Stimulated activated naive CD4-positive, alpha-beta T cell (primary cell): Measurements from ENCODE around the gene EARS2.
"Not testable (repeated sequence)": the region's sequence is repeated elsewhere in the genome, so short reads cannot be mapped to it uniquely, and the experiment has no call there.

ENCODE experiments used
- DNase-seq, 6 experiments: peaks; one replicate each; lab custom pipeline; 2025; lab: John Stamatoyannopoulos, UW

EARS2 gene

DNA sequence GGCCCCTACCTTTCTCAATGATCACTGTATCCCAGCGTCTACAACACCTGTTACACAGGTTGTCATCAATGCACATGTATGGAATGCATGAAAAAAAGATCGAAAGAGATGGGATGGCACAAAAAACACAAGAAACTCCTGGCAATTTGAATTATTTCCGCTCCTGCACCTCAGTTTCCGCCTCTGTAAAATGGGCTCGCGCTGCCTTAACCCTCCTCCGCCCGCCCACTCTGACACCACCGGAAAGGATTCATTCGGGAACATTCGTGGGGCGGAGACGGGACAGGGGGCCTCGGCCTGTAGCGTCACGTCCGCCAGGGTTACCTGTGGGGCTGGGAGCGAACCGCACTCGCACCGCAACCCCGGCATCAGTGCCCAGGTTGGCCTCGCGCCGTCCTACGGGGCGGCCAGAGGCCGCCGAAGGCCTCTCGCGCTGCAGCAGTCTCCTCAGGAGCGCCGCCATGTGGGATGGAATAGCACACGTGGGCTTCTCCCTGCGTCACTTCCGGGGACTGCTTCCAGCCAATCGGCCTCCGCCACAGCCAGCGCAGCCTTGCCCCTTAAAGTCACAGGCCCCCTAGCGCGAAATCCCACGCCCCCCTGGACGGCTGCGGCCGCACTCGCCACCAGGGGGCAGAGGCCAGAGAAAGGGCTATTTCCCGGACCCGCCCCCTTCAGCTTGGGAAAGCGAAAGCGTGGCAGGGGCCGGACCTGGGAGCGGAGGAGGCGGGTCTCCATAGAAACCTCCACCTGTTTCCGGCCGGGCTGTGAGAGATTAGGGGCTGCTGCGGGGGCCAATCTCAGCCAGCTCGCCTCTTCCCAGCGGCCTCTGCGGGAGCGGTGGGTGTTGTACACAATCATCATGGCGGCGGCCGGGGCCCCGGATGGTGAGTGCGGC, at the start of gene EARS2, which contains the start of gene UBFD1:
Gene EARS2 (minus strand): TSS at position 470 of the 898 bp plus-strand sequence. CDS start 7 bp downstream, at position 463.
Gene UBFD1 (plus strand): TSS at position 847 of the 898 bp plus-strand sequence. CDS start 16 bp downstream, at position 863.
- DNase-seq = peak; percentile 93 to 99 (median 98)

DNA sequence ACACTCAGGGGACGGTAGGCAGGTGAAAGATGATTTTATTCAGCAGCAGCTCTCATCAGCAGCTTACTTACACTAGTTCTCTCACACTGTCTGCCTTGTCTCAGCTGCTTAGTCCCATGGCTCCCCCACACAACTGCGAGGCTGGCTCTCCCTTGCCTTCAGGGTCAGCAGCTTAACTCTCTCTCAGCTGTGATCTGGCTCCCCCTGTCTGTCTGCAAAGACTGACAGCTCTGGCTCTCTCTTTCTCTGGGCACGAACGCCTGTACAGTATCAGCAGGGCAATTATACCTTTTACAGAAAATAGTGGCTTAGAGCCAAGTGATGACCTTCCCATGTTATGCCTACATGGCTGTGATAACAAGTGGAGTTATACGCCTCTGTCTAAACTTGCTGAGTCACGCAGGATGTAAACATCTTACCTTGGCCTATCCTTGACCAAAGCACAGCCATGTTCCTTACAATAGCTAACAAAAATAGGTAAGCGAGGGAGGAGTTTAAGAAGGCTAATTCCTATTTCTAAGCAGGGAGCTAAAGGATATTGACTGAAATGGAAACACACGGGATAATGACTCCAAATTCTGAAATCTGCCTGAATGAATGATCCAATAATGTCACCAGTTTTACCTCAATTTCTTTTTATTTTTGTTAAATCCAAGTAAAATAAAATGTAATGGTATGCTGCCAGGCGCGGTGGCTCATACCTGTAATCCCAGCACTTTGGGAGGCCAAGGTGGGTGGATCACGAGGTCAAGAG, 40.0 kb upstream of the EARS2 start:
- DNase-seq = peak in 1 of 6 experiments; percentile 1

DNA sequence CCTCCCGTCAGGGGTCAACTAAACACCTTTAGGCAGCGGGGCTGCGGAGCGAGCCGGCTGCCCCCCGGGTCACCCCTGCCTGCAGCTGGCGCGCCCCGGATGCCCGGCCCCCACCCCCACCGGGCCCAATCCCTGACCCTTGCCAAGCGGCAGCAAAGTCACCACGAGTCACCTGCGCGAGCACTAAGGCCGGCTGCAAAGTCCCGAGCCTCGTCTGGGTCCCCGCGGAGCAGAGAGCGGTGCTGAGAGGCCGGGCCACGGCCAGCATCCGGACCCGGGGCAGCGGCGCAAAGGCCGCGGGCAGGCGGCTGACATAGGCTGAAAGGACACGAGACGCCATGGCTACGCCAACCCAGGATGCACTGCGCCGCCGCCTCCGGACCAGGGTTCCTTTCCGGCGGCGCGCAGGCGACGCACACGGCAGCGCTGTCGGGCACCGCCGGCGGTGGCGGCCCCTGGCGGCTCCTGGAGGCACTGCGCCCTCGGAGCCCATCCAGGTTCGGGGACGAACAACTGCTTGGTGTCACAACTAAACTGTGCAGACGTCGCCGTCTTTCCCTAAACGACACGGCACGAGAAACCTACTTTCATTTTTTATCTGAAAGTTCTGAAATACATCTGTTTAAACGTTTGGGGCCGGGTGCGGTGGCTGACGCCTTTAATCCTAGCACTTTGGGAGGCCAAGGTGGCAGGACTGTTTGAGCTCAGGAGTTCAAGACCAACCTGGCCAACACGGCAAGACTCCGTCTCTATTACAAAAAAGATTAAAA, 39.0 kb upstream of the EARS2 start, which contains the start of gene NDUFAB1:
Gene NDUFAB1 (minus strand): TSS at position 366 of the 770 bp plus-strand sequence. CDS start 26 bp downstream, at position 340.
- peak; percentile 78 to 90 (median 86) for DNase-seq

DNA sequence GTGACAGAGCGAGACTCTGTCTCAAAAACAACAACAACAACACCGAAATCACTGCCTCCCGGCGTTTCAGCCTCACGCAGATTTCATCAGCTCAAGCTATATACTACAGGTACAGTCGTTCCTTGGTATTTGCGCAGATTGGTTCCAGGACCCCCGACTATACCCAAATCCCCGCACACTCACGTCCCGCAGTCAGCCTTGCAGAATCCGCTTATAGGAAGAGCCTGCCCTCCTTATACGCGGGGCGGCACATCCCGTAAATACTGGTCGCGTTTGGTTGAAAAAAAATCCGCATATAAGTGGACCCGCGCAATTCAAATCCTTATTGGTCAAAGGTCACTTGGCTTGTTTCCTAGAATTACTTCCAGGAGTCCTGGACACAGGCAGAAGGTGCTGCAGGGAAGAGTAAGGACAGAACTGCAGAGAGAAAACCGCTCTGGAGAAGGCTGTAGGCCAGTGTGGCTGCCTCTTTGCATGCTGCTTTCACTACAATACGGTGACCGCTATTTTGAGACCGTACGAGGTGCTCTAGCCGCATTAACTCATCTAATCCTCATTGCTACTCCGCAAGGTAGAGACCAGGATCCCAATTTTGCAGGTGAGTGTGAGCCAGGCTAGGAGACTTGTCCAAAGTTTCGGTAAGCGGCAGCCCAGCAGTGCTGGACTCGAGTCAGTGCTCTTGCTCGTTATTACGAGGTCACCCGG, 38.2 kb upstream of the EARS2 start:
- DNase-seq = no peak

DNA sequence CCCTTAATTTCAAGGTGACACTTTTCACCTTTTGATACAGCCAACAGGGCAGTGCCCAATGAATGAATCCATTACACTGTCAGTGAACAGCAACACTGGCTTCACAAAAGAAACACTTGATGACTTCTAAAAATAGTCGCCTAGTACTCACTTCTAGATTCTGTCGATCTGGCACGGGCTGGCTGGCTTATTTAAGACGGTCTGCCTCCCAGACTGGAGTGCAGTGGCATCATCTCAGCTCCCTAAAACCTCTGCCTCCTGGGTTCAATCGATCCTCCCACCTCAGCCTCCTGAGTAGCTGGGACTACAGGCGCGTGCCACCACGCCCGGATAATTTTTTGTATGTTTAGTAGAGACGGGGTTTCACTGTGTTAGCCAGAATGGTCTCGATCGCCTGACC, 37.0 kb upstream of the EARS2 start:
- no peak for DNase-seq

DNA sequence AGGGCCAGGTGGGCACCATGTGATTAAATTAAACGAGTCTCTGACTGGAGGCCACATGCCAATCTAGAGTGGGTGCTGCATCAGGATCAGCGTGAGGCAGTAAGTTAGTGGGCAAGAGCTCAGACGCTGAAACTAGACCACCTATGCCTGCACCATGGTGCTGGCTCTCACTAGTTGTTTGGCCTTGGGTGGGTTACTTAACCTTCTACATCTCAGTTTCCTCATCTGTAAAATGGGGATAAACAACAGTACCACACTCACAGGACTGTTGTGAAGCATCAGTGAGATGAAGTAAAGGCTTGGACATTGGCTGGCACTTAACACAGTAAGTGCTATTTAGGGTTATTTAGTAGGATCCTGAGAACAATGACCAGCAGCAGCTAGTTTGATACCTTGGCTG, 33.0 kb upstream of the EARS2 start:
- DNase-seq = no peak

DNA sequence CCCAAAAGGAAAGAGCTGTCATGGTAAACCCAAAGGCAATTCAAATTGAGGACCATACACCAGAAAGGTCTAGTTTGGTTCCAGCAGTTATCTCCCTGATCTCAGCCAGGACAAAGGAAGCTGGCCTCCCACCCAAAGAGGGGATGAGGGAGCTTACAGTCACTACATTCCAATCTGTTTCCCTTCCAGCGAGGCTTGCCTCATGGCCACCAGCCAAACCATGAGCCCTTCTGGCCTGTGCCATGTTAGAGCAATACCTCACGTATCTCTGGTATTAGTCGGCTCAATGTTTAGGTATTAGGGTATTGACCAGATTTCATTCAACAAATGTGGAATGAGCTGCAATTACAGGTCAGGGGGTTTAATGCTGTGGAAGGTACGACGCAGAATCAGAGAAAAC, 30.6 kb upstream of the EARS2 start:
- DNase-seq = no peak

DNA sequence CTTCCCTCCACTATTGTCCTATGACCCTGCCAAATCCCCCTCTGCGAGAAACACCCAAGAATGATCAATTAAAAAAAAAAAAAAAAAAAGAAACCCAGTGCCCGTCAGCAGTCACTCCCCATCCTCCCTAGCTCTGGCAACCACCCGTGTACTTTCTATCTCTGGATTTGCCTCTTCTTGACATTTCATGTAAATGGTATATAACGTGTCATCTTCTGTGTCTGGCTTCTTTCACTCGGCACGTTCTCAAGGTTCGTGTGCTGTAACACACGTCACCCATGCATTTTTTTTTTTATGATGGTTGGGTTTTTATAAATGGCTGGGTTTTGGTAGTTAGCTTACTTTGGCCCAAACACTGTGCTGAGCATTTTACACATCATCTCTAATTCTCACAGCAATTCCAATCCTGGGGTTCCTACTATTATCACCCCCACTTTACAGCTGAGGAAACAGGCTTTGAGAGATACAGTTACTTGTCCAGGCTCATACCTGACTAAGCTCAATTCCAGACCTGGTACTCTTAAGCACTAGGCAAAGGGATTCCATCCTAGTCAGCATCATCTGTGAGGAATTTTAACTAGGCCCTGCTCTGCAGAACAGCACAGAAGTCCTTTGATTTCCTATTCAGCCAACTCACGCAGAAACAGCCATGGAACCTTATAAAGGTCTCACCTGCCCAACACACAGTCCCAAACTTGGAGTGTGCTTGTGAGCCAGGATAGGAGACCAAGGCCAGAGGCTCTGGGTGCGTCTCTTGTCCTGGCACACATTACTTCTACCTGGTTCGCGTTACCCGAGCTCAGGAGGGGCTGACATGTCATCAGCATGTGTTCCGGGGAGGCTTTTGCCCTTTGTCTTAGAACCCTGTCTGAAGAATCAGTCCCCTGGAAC, 27.3 kb upstream of the EARS2 start:
- DNase-seq = no peak

DNA sequence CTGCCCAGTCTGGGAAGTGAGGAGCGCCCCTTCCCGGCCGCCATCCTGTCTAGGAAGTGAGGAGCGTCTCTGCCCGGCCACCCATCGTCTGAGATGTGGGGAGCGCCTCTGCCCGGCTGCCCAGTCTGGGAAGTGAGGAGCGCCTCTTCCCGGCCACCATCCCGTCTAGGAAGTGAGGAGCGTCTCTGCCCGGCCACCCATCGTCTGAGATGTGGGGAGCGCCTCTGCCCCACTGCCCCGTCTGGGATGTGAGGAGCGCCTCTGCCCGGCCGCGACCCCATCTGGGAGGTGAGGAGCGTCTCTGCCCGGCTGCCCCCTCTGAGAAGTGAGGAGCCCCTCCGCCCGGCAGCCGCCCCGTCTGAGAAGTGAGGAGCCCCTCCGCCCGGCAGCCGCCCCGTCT, 26.1 kb upstream of the EARS2 start:
- not testable (repeated sequence) for DNase-seq

DNA sequence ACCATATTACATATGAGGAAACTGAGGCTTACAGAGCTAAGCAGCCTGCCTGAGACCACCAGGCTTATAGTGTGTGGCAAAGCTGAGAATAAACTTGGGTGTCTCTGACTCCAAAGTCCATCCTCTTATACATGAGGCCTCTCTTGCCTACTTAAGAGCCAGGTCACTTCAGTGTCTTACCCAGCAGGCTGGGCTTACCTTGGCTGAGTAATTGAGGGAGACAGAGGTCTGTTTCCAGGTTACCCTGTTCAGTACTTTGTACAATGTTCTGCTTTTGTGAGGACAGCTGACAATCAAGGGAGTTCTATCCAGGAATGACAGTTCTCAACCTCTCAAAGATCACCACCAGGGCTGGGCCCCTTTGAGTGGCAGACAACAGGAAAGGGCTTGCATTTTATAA, 24.6 kb upstream of the EARS2 start:
- no peak for DNase-seq

DNA sequence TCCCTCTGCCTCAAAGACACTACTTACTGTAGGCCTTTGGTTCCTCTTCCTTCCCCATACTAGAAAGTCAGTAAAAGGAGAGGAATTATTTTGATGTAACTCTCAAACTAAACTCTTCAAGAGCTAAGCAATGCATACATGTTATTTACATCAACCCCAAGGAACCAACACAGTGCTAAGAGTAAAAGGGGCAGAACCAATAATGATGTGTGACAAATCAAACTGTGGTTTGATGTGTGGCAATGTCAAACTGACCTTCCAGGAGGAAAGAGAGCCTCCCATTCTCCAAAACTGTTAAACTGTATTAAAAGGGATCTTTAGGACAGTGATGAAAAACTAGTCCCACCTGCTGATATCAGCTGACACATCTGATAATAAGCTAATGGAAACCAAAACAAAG, 23.2 kb upstream of the EARS2 start:
- no peak for DNase-seq

DNA sequence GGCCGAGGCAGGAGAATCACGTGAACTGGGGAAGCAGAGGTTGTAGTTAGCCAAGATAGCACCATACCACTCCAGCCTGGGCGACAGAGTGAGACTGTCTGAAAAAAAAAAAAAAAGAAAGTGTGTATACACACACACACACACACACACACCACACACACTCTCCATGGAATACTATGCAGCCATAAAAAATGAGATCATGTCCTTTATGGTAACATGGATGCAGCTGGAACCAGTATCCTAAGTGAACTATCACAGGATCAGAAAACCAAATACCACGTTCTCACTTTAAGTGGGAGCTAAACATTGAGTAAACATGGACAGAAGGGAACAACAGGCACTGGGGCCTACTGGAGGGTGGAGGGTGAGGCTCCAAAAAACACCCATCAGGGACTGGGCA, 22.2 kb upstream of the EARS2 start:
- no peak for DNase-seq

DNA sequence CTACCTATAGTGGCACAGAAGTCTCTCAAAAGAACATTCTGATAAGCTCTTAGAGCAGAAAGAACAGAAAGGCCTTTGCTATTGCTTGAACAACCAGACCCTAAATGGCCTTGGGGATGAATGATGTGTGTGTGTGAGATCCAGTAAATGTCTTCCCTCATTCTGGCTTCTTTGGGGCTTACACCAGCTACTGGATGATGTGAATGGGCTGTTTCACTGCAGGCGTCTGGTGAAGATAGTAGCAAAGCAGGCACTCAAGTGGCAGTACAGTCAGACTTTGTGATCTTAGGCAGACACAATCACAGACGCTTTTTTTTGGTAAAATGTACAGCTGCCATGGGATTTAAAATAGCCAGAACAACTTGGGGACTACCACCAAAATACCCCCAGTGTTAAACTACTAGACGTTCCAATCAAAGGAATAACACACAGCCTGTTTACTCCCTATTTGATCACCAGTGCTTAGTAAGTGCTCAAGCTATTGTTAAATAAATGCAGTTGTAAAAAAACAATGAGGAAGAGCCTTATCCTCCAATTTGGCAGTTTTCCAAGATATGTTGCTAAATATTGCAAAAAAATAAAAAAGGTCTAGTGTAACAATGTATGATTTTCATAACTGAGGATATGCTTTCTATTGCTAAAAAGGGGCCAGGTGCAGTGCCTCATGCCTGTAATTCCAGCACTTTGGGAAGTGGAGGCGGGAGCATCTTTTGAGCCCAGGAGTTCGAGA, 21.1 kb upstream of the EARS2 start:
- DNase-seq = no peak

DNA sequence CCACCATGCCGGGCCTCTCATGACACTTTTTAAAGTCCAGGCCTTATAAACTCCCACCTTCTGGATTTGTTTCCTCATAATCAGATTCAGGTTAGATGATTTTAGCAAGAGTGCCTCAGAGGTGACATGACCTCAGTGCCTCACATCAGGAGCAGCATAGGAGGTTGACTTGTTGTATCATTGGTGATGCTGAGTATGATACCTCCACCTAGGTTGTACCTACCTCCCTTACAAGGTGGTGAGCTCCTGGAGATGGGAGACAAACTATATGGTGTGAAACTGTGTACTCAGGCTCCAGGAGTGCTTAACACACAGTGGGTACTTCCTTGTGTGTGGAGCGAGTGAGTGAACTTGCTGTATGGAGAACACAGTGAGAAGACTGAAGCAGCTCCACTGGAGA, 20.3 kb upstream of the EARS2 start:
- DNase-seq = no peak

DNA sequence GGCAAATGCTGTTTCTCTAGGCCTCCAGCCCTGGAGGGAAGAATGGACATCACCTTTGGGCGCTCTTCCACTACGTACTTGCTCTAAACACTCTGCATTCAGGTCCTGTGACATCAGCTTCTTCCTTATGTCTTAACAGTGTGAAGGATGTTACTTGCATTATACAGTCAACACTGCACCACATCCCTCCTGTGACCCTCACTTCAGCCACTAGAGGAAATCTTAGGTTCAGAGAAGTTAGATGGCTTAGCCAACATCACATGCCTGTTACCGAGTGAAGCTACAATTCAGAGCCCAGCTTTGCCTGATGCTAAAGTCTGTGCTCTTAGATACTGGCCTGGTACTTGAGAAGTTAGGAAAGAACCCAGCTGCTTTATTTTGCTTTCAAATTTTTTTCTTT, 18.7 kb upstream of the EARS2 start:
- no peak for DNase-seq

DNA sequence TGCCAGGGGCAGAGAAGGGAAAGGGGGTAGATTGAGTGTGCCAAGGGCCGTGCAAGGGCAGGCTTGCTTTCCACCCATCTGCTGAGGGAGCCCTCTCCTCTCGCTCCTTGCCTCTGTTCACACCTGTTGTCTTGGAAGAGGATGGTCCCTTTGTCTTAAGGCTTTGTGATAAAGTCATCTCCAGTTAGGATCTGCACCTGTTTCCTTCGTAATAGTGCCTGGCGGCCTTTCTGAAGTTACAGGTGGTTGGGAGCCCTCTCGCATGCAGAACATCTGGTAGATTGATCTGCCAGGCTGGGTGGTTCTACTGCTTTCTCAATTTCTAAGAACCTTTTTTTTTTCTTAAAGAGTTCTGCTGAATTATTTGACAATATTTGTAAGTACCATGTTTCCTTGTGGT, 16.7 kb upstream of the EARS2 start:
- no peak for DNase-seq

DNA sequence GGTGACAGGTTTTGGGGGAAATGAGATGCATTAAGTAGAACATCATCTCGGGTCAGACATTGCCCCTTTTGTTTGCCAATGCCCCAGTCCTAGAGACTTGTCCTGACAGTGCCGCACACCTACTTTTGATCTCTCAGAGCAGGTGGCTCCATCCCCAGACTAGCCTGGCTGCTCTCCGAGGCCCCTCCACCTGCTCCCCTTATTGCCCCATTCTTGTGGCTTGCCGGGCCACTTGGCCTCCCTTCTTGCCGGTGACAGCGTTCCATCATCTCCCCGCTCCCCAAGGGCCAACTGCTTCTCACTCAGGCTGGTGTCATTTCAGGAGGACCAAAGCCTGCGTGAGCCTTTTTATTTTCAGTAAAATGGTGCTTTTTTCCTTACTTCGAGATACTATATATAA, 15.2 kb upstream of the EARS2 start:
- no peak for DNase-seq

DNA sequence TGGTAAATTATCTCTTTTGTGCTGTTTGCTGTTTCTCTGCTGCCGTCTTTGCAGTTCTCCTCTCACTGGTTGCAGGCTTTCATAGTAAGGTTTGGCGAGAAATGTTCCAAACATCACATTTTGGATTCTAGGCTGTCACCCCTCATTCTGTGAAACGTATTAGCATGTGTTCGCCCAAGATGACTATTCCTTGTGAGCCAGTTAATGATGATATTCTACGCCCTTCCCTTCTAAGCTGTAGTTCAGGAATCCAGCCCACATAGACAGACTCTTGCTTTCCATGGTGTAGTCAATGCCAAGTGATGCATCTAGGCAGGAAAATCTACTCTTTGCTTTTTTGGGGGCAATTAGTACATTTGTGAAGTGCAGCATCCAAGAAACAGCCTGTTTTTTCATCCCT, 14.7 kb upstream of the EARS2 start:
- no peak for DNase-seq

DNA sequence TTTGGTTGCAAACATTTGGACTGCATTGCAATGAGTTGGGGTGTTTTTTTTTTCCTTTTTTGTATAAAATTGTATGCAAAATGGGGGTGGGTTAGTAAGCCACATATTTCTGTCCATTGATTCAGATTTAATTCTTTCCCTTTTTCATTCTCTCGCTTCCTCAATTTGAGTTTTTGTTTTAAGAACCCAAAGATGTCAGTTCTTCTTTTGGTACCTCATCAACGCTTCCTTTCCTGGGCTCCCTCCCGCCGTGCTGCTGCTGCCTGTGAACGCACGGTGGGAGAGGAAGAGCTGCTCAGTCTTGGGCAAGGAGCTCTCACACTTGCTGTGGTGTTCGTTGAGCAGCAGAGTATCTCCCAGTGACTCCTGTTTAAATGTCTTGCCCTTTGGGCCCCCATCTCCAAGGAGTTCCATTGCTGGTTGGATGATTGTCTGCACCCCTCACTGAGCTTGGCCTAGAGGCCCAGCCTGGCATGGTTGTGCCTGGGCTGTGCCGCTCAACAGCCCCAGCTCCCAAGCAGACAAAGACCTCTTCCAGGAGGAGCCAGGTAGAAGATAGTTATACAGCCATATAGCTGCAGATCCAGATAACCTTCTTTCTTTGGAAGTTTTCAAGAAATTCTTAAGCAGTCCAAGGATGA, 14.0 kb upstream of the EARS2 start:
- no peak for DNase-seq
